Measurements from ENCODE around the gene EXOSC9.

Gene EXOSC9

DNA sequence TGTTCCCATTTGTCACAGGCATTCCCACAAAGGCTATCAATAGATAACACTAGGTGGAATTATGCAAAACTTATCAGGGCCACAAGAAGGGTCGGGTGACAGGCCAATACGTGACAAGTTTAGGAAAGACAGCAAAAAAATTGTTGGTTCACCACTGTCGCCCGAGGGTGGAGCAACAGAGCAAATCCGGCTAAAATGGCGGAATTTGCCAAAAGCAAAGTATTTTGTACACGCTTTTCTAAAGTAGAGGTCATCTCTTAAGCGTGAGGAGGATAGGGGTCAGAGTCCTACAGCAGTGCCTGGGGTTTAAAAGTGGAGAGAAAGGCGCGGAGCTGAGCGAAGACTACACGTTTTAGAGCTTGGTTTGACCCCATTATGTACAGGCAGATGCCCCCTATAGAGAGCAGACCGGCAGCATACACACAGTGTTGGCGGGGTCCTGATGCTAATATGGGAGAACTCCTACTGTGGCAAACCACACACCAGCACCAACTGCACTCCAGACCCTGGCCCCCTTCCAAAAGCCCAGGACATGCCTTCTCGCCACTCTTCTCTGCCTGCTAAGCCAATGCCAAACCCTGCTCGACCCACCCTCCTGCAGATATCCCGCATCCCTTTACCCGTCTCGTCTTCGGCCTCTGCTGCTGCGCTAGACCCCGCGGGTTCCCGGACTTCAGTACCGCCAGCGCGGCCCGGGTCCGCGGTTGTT is 21.8 kb downstream of the EXOSC9 start:
- Histone ChIP-seq H3K4me3 (peak overlapping the region; percentile 89), H3K9ac (ENCODE audit: insufficient read length) (peak overlapping the region; percentile 87), H3K27ac (peak overlapping the region; percentile 63), H3K36me3 (ENCODE audit: insufficient read depth, low read length) (peaks cover 46% of the 10 kb centered on the region), H3K9me3 (ENCODE audit: low read depth, low read length) (no peaks in the 10 kb centered on the region)
- DNase-seq (ENCODE audit: low read depth, low spot score), result no peak
- peak; percentile 29; the same call in 1 of the 2 replicates for TF ChIP-seq POLR2AphosphoS5 (IDR thresholded peaks at IDR 0.05; ENCODE audit: borderline replicate concordance, low read depth, low read length)
- TF ChIP-seq EZH2 (IDR thresholded peaks at IDR 0.05), result no peak
- TF ChIP-seq FOXP2 (optimal IDR thresholded peaks at IDR 0.05; ENCODE audit: control extremely low read depth, extremely low read length, insufficient read depth), result no peak

DNA sequence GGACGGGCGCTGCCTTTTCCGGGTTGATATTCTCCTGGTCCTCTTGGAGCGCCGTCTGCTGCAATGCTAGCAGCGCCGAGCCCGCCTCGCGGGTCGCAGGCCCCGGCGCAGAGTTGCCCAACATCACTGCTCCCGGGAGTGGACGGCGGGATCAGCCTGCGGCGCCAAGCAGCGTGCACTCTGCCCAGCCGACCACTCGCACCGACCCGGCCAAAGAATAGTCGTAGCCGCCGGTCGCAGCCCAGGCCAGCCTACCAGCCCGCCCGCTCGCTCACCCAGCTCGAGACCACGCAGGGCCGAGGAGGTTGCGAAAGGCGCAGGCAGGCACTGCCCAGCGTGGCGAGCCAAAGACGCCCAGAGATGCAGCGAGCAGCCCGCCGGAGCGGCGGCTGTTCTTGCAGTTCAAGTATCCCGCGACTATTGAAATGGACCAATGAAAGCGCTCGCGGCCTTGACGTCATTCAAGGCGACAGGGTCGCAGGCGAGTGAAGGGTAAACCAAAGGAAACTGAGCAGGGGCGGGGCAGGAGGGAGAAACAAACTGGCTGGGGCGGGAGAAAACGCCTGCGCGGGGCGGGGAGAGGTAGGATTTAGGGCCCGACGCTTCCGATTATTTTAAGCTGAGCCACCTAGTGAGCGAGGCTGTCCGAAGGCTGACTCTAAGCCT is 22.5 kb downstream of the EXOSC9 start, which contains the start of gene CCNA2:
Gene CCNA2 (minus strand): TSS at position 379 of the 666 bp plus-strand sequence. CDS start 255 bp downstream, at position 124.
- peak within 1 kb of the TSS; percentile 87 for H3K9ac ChIP-seq (ENCODE audit: insufficient read length)

DNA sequence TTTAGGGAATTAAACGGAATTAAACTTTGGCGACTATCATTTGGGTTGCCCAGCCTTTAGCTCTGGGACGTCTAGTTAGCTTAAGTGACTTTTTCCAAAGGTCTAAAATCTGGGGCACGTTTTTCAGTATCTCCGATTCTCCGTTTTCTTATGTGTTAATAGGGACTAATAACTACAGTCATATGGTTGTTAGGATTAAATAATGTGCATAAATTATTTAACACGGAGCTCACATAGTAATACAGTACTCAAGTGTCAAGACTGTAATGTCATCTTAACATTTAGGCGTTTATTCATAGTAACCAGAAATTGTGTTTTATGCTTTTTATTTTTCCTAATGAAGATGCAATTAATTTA is 23.0 kb downstream of the EXOSC9 start:
- peaks cover 34% of the 10 kb centered on the region for H3K36me3 ChIP-seq (ENCODE audit: insufficient read depth, low read length)
- no peak for DNase-seq (ENCODE audit: low read depth, low spot score)

More for the DNA sequence above, 22.5 kb downstream of the EXOSC9 start, which contains the start of gene CCNA2:
- Histone ChIP-seq H3K27ac (peak within 1 kb of the TSS; percentile 63), H3K36me3 (ENCODE audit: insufficient read depth, low read length) (peaks cover 39% of the 10 kb centered on the region), H3K9me3 (ENCODE audit: low read depth, low read length) (no peaks in the 10 kb centered on the region), H3K4me3 (peak within 1 kb of the TSS; percentile 89)
- DNase-seq (ENCODE audit: low read depth, low spot score), result peak; percentile 95
- TF ChIP-seq FOXP2 (optimal IDR thresholded peaks at IDR 0.05; ENCODE audit: control extremely low read depth, extremely low read length, insufficient read depth) (no peak), POLR2AphosphoS5 (IDR thresholded peaks at IDR 0.05; ENCODE audit: borderline replicate concordance, low read depth, low read length) (peak; percentile 93), EZH2 (IDR thresholded peaks at IDR 0.05) (no peak)

DNA sequence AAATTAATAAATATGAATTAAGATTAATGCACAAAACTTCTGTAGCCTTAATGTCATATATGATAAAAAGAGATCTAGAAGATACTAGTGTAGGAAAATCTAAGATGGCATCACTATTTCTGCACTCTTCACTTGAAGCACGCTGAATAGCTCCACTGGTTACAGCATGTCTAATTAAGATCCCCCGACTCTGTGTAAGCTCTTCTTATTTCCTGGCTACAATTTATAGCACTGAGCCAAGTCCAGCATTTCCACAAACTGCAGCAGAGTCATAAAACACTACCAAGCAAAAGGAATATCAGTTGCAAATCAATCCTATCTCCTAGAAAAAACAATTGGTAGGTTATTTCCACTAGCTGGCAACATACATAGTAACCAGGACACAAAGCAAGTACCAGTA is 23.8 kb downstream of the EXOSC9 start:
- Histone ChIP-seq H3K9ac (ENCODE audit: insufficient read length) (no peak overlapping the region), H3K4me3 (no peak overlapping the region), H3K36me3 (ENCODE audit: insufficient read depth, low read length) (peaks cover 26% of the 10 kb centered on the region), H3K27ac (no peak overlapping the region), H3K9me3 (ENCODE audit: low read depth, low read length) (no peaks in the 10 kb centered on the region)
- no peak for TF ChIP-seq FOXP2 (optimal IDR thresholded peaks at IDR 0.05; ENCODE audit: control extremely low read depth, extremely low read length, insufficient read depth)
- no peak for TF ChIP-seq POLR2AphosphoS5 (IDR thresholded peaks at IDR 0.05; ENCODE audit: borderline replicate concordance, low read depth, low read length)
- no peak for TF ChIP-seq EZH2 (IDR thresholded peaks at IDR 0.05)
- no peak for DNase-seq (ENCODE audit: low read depth, low spot score)

More for the DNA sequence above, 23.0 kb downstream of the EXOSC9 start:
- peak overlapping the region; percentile 58 for H3K27ac ChIP-seq
- TF ChIP-seq EZH2 (IDR thresholded peaks at IDR 0.05), result no peak
- no peak for TF ChIP-seq FOXP2 (optimal IDR thresholded peaks at IDR 0.05; ENCODE audit: control extremely low read depth, extremely low read length, insufficient read depth)
- no peak for TF ChIP-seq POLR2AphosphoS5 (IDR thresholded peaks at IDR 0.05; ENCODE audit: borderline replicate concordance, low read depth, low read length)
- peak overlapping the region; percentile 89 for H3K4me3 ChIP-seq
- H3K9me3 ChIP-seq (ENCODE audit: low read depth, low read length), result no peaks in the 10 kb centered on the region
- H3K9ac ChIP-seq (ENCODE audit: insufficient read length), result peak overlapping the region; percentile 81

DNA sequence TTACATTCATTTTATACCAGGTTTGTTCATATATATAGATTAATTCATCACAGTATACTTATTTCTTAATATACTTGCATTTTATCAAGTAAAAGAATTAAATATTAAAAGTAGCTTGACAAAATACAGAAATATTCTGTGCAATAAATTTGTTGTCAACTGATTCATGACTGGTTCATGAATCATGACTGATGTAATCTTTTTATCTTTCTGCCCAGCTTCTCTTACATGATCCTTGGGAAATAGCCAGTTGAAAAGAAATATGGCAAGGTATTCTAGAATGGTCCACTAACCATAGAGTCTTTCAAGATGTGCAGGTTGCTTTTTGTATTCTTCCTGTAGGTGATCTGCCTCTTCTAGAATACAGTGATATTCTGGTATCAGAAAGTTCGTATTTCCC is 26.7 kb downstream of the EXOSC9 start:
- peaks cover under 1% of the 10 kb centered on the region for H3K36me3 ChIP-seq (ENCODE audit: insufficient read depth, low read length)
- TF ChIP-seq EZH2 (IDR thresholded peaks at IDR 0.05), result no peak
- TF ChIP-seq FOXP2 (optimal IDR thresholded peaks at IDR 0.05; ENCODE audit: control extremely low read depth, extremely low read length, insufficient read depth), result no peak
- no peak for TF ChIP-seq POLR2AphosphoS5 (IDR thresholded peaks at IDR 0.05; ENCODE audit: borderline replicate concordance, low read depth, low read length)
- no peak for DNase-seq (ENCODE audit: low read depth, low spot score)
- H3K9ac ChIP-seq (ENCODE audit: insufficient read length), result no peak overlapping the region
- no peaks in the 10 kb centered on the region for H3K9me3 ChIP-seq (ENCODE audit: low read depth, low read length)
- no peak overlapping the region for H3K27ac ChIP-seq
- H3K4me3 ChIP-seq, result no peak overlapping the region

DNA sequence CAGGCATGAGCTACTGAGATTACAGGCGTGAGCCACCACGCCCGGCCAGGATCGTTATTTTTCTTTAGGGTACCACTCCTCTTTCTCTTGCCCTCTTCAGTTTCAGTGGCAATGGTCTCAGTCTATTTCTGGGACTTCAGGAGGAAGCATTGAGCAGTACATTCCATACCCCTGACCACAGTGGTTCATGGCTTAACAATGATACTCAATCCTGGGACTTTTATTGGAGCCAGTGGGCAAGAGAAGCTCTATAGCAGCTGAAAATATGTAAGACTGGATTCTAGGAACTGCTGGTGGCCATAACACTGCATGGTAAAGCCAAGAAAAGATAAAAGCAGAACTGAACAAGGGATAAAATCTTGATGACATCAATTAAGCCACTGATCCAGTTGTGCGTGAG is 28.4 kb downstream of the EXOSC9 start:
- Histone ChIP-seq H3K9me3 (ENCODE audit: low read depth, low read length) (no peaks in the 10 kb centered on the region), H3K27ac (no peak overlapping the region), H3K36me3 (ENCODE audit: insufficient read depth, low read length) (peaks cover 5% of the 10 kb centered on the region), H3K4me3 (no peak overlapping the region), H3K9ac (ENCODE audit: insufficient read length) (no peak overlapping the region)
- no peak for DNase-seq (ENCODE audit: low read depth, low spot score)
- TF ChIP-seq EZH2 (IDR thresholded peaks at IDR 0.05), result no peak
- no peak for TF ChIP-seq POLR2AphosphoS5 (IDR thresholded peaks at IDR 0.05; ENCODE audit: borderline replicate concordance, low read depth, low read length)
- TF ChIP-seq FOXP2 (optimal IDR thresholded peaks at IDR 0.05; ENCODE audit: control extremely low read depth, extremely low read length, insufficient read depth), result no peak

DNA sequence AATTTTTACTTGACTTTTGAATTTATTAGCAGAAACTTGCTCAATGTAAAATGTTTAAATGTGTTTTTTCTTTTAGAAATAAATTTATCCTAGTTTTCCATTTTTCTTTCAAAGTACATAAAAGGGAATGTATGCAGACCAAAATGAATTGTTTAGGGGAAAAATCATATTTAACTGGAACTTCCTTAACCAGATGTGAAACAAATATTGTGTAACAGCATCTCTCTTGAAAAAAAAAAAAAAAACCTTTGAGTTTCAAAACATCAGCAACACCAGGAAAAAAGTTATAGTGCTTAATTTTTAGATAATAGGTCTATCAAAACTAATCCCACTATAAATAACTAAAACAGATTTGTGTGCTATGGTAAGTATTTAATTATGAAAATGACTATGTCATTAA is 37.0 kb downstream of the EXOSC9 start:
- Histone ChIP-seq H3K9me3 (ENCODE audit: low read depth, low read length) (no peaks in the 10 kb centered on the region), H3K27ac (no peak overlapping the region), H3K36me3 (ENCODE audit: insufficient read depth, low read length) (peaks cover 32% of the 10 kb centered on the region), H3K9ac (ENCODE audit: insufficient read length) (no peak overlapping the region), H3K4me3 (no peak overlapping the region)
- no peak for DNase-seq (ENCODE audit: low read depth, low spot score)
- no peak for TF ChIP-seq EZH2 (IDR thresholded peaks at IDR 0.05)
- TF ChIP-seq FOXP2 (optimal IDR thresholded peaks at IDR 0.05; ENCODE audit: control extremely low read depth, extremely low read length, insufficient read depth), result no peak
- TF ChIP-seq POLR2AphosphoS5 (IDR thresholded peaks at IDR 0.05; ENCODE audit: borderline replicate concordance, low read depth, low read length), result no peak

DNA sequence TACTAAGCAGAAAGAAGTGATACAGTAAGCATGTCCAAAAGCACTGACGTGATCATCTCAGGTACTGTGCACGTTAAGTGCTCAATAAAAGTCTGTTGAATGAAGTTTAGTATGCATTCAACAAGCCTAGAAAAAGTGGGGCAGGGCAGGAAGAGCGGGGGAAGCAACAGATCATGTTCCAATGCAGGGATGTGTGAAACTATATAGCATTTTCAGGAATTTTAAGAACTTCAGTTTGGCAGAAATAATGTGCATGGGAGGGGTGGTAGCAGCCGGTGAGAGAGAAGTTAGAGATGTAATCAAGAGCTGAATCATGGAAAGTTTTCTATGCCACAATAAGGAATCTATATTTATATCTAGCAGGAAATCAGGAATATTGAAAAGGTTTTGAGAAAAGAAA is 41.7 kb downstream of the EXOSC9 start:
- H3K9me3 ChIP-seq (ENCODE audit: low read depth, low read length), result no peaks in the 10 kb centered on the region
- no peak overlapping the region for H3K27ac ChIP-seq
- H3K9ac ChIP-seq (ENCODE audit: insufficient read length), result no peak overlapping the region
- no peak overlapping the region for H3K4me3 ChIP-seq
- DNase-seq (ENCODE audit: low read depth, low spot score), result no peak
- H3K36me3 ChIP-seq (ENCODE audit: insufficient read depth, low read length), result peaks cover 35% of the 10 kb centered on the region
- TF ChIP-seq EZH2 (IDR thresholded peaks at IDR 0.05) (no peak), FOXP2 (optimal IDR thresholded peaks at IDR 0.05; ENCODE audit: control extremely low read depth, extremely low read length, insufficient read depth) (no peak), POLR2AphosphoS5 (IDR thresholded peaks at IDR 0.05; ENCODE audit: borderline replicate concordance, low read depth, low read length) (no peak)
